HG03520 (cell line): ENCODE measurements around the gene MRGPRD.

ENCODE experiments used
- ATAC-seq: cut with Tn5 transposase; IDR thresholded peaks from one replicate; pipeline ENCODE4 v1.9.1; 2021; ENCODE audit warnings: mild to moderate bottlenecking, moderate library complexity; ENCODE audit not compliant: unreplicated experiment

MRGPRD gene

GRCh38 chr11:68933605-68934320 is 47.0 kb downstream of the MRGPRD start:
- no peak for ATAC-seq

GRCh38 chr11:68932933-68933577 is 47.7 kb downstream of the MRGPRD start:
- no peak for ATAC-seq

- ATAC-seq: no peak
Measured at GRCh38 chr11:68932358-68932757, 48.4 kb downstream of the MRGPRD start.

GRCh38 chr11:68931911-68932310 is 48.9 kb downstream of the MRGPRD start:
- no peak for ATAC-seq

- ATAC-seq: no peak
Measured at GRCh38 chr11:68930991-68931855, 49.6 kb downstream of the MRGPRD start.
